NCI-H1048 (cell line): ENCODE results near the gene CEP83.

Experiments
- DNase-seq: peaks from one replicate; lab custom pipeline; 2025; lab: John Stamatoyannopoulos, UW

The CEP83 gene

DNA sequence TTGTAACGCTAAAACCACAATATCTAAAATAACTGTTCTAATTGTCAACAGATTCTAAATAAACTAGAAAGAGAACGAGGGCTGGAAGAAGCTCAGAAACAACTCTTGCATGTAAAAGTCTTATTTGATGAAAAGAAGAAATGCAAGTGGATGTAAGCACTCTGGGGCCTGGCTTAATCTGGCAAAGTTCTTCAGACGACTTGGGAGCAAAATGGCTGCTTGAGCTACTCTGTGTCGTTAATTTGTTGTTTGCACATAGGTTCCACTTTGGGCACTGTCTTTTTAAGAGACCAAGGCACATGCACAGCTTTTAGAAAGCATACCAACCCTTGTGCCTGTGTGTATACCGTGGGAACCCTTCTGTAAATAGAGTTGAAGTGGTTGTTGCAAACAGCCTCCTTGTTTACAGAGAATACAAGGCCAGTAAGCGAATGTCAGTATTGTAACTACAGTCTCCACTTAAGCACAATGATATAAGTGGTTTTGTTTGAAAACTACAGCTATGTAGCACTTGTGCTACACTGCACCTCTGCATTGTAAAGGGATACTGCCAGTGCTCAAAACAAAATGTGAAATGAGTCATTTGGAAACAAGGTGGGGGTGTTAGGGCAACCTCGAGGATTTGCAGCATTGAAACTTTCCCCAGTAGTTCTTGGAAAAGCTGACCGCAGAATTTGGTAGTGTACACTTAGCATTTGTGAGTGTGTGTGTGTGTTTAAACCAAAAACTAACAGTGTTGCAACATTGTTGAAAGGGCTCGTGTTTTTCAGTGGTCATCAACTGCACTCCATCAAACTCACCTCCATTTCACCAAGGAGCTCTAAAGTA, 154.3 kb downstream of the CEP83 start:
- DNase-seq = no peak

- peak; percentile 47 for DNase-seq
Measured at GRCh38 chr12:94304566-94305061, 155.1 kb downstream of the CEP83 start.

DNA sequence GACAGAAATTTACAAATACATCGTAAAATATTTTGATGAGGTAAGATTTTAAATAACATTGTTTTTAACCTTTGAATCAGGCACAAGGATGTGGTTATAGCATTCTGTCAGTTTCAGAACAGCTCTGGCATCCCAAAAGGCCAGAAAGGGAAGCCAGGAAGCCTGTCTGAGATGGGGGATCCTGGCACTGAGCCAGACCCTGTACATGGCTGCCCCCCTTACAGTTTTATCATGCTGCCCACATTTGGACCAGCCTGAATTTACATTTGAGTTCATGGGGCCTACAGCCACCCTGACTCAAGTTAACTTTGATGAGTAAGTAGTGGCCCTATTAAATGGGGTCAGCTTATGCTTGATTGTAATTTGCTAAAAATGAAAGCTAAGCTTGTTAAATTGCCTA, 155.7 kb downstream of the CEP83 start:
- DNase-seq = no peak

- DNase-seq = no peak
Measured at GRCh38 chr12:94299846-94300245, 159.8 kb downstream of the CEP83 start.

DNA sequence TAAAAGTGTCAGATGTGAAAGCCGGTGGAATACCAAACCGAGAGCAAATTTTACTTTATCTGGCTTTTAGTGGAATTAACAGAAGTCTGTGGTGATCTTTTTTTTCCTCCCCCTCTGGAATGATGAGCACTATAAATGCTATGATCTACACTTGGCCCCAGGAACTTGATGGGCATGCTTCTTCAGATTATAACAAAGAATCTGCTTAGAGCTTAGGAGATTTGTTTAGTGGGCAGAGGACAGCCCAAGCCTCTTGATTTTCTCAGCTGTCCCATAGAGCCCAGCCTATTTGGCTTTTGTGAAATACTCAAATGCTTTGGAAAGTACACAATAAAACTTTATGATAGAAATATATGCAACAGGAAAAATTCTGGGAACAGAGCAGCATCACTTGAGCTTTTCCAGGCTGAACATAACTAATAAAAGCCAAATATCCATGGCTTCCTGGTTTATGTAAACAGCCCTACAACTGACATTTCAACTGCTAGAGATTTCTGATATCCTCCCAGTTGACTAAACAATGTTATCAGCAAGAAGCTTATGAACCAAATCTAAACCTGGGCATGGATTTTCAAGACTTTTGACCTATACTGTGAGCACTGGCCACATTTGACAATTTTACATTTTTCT, 161.7 kb downstream of the CEP83 start:
- DNase-seq = no peak

GRCh38 chr12:94297096-94297699, 162.5 kb downstream of the CEP83 start:
- no peak for DNase-seq

DNA sequence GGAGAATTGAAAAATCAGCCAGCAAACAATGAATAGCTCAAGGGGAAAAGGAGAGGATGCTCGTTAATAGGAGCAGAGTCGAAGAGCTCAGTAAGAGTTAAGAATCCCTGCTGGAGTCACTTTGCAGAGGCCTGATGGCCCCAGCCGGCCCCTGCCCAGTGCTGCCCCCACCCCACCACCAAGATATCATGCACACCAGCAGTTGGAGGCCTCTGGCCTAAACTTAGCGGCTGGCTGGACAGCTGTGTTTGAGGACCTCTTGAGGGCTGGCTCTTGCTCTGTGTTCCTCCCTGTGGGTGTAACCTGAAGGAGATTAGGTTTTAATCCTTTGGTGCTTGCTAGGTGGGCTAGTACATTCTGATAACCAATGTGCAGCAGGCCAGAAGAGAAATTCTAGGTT, 169.3 kb downstream of the CEP83 start:
- DNase-seq = no peak

DNA sequence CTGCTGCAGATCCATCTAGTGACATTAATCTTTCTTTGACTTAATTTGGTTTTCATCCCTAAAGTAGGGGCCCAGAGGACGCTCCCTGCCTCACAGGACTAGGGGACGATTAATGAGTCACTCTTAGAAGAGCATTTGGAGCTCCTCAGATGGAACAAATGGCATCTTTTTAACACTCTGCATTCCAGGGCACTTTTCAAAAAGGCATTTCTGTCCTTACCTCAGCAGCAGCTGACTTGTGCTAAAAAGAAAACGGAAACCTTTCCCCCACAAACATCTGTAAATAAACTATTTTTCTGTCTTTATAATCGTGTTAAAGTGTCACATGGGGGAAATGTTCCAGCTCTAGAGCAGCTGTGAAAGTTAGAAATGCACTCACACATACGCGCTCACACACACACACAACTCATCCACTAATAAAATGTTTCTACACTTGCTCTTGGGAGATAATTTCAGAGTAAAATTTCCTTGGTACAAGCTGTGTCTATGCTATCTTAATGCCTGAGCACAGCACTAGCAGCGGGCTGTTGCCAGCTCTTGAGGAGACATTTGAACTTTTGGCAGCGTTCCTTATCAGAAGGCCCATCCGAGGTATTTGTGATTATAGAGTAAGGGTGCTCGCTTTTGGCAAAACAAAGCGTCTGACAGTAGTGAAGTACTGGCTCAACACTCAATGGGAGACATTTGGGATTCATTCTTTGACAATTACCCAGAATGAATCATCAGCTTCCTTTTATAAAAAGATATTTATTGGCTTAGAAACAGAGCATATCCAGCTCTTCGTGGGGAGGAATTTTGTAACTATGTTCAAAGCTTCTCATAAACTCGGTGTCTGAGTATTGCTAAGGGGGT, 170.0 kb downstream of the CEP83 start:
- no peak for DNase-seq

- DNase-seq = no peak
Measured at GRCh38 chr12:94287245-94287628, 172.4 kb downstream of the CEP83 start.

GRCh38 chr12:94286583-94287244, 173.0 kb downstream of the CEP83 start:
- no peak for DNase-seq

- DNase-seq = no peak
Measured at GRCh38 chr12:94285943-94286582, 173.6 kb downstream of the CEP83 start.

DNA sequence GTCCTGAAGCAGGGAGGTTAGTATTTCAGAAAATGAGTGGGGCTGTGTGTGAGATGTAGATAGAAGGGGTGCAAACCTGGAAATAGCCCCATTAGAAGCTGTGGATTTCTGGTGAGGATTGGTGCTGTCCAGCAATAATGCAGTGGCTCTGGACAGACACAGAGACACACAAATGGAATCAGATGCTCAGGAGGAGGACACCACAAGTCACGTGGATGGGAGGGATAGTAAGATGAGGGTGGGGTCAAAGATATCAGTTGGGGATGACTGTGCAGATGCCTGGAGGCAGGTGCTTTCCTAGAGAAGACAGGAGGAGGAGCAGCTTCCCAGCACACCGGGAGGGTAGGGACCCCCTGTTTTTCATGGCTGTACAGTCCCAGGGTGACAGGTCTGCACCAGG, 174.8 kb downstream of the CEP83 start:
- no peak for DNase-seq

DNA sequence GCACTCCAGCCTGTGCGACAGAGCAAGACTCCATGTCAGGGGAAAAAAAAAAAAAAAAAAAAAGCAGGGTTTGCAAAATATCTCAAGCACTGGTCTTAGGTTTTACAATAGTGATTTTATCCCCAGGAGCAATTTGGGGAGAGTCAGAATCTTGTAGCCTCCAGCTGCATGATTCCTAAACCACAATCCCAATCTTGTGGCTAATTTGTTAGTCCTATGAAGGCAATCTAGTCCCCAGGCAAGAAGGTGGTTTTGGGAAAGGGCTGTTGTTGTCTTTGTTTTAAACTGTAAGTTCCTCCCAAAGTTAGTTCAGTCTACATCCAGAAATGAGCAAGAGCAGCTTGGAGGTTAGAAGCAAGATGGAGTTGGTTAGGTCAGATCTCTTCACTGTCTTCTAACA, 175.6 kb downstream of the CEP83 start:
- no peak for DNase-seq

DNA sequence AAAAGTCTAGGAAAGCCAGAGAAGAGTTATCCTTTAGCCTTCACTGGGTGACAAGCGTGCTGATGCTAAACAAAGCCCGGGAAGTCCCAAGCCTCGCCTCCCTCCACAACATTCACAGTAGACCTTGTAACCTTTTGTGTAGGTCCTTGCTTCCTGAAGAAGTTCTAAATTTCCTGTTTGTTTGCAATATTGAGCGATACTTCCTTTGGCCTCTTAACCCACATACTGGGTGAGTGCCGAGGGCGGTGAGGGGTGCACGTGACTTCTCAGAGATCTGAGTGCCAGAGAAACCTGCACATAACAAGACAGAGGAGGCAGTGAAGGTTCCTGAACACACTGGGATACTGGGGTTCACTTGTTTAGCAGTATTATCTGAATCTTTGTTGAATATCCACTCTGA, 177.0 kb downstream of the CEP83 start:
- no peak for DNase-seq

GRCh38 chr12:94280063-94280462, 179.6 kb downstream of the CEP83 start:
- DNase-seq = no peak

DNA sequence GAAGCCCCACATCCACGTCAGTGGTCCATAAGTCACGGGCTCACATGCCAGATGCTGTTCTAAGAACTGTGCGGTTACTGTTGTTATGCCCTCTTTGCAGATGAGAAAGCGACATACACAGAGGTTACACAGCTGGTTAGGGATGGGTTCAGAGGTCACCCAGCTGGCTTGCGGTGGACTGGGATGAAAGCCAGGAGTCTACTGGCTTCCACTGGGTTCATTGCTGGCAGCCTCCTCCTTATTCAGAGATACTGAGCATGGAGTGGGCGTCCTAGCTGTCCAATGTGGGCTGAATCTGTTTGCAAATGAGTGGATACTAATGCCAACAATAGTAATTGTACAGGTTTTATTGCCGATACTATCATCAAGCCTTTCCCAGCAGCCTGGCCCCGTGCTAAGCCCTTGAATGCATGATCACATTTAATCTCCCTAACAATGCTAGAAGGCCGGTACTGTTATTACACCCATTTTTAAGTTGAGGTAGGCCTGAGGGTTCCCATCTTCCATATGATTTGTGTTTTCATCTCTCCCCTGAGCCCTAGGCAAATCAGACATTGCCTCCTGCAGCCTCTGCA, 182.2 kb downstream of the CEP83 start:
- DNase-seq = no peak

DNA sequence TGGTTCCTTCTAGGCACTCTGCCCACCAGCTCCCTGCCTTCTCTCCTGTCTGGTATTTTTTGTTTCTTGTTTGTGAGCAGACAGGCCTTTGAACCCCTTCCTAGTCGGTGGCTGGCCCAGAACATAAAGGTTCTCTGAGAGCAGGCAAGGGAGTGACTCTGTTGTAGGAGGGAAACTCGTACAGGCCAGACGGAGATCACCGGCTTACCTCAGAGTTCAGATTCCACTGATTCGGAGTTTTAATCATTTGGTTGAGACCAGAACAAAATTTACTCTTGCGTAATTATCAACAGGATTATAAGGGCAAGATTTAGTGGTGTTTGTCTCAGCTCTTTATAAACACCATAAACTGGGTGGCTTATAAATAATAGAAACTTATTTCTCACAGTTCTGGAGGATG, 182.9 kb downstream of the CEP83 start:
- DNase-seq = no peak

- DNase-seq = no peak
Measured at GRCh38 chr12:94273272-94273671, 186.4 kb downstream of the CEP83 start.

- no peak for DNase-seq
Measured at GRCh38 chr12:94272280-94272679, 187.4 kb downstream of the CEP83 start.

- DNase-seq = no peak
Measured at GRCh38 chr12:94271351-94271750, 188.3 kb downstream of the CEP83 start.
